Vein endothelial cell (primary cell): ENCODE data around the gene ACCSL. TPM values are rescaled to one million over a fixed set of nuclear protein-coding genes. Genes with fewer than 3 reads are reported as not detected.

Experiments
- total RNA-seq: library from RNA; depleted of rRNA; stranded (reverse); fragments of >200 nt; gene quantifications from 2 replicates; pipeline ENCODE4 v1.2.3, GENCODE V29; 2012

The ACCSL gene
- total RNA-seq, result not detected in 2 replicates

GRCh38 chr11:44047931-44048431, at the start of gene ACCSL:
Gene ACCSL (plus strand): TSS chr11:44047981. CDS start chr11:44048037, 56 bp downstream.

GRCh38 chr11:44065841-44066731, 18.3 kb downstream of the ACCSL start, which contains the start of gene ACCS:
Gene ACCS (plus strand): TSS chr11:44066270. CDS start chr11:44067628, 1,358 bp downstream.

DNA sequence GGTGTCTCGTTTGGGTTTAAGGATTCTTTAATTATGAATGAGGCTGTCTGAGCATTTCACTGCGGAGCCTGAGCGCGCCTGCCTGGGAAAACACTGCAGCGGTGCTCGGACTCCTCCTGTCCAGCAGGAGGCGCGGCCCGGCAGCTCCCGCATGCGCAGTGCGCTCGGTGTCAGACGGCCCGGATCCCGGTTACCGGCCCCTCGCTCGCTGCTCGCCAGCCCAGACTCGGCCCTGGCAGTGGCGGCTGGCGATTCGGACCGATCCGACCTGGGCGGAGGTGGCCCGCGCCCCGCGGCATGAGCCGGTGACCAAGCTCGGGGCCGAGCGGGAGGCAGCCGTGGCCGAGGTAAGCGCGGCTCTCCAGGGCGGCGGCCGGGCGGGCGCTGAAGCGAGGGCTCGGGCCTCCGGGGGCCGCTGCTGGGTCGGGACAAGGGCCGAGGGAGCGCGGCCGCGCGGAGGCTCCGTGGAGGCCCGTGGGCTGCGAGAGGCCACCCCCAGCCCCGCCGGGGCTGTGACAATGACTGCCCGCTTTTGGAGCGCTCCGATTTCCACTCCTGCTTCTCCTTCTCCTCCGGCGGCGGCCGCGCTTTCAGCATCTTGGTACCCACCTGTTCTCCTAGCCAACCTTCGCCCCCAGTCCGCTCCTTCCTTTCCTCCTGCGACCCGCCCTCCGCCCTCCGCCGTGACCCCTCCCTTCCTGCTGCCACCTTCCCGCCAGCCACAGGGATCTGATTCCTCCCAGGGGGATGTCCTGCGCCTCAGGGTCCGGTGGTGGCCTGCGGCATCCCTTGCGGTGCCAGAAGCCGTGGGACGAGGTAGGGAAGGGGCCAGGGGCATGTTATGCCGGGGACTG, 48.0 kb downstream of the ACCSL start, which contains the start of gene EXT2:
TSS of gene EXT2 (plus strand) at position 173 of the 854 bp plus-strand sequence. CDS start 12,035 bp downstream, outside the sequence.

Other genes with a start within 250 kb of the ACCSL start
- gene ALKBH3, start 167.2 kb upstream of the ACCSL start, total RNA-seq, result 45.1 and 59.2 TPM in 2 replicates
- 3.6 and 4.2 TPM in 2 replicates for gene C11orf96, start 105.3 kb upstream of the ACCSL start, total RNA-seq
- 7.5 and 10.8 TPM in 2 replicates for gene ACCS, start 18.3 kb downstream of the ACCSL start, total RNA-seq
- gene EXT2, start 47.7 kb downstream of the ACCSL start, total RNA-seq, result 120 and 149 TPM in 2 replicates